ENCODE measurements around the gene MTSS2.

Gene MTSS2

DNA sequence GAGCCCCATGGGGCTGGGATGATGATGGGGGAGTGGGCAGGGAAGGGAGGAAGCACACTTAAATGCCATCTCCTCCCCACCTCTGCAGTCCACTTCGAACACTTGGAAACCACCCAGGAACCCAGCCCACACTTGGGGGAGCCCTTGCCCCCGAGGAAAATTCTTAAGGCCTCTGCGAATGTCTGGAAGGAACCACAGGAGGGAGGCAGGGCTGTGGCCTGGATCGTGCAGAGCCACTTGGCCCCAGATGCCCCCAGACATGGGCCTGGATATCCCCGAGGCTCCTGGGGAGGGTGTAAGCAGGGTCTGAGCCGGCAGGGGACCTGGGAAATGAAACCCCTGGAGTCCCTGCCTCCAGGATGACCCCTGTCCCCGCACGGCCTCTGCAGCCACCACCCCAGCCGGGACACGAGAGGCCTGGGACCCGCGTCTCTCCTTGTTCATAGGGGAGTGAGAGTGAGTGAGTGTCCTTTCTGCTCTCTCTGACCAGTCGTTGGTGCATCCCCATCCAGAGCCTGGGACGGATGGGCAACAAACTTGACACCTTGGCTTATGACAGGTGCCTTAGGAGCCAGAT is 11.8 kb upstream of the MTSS2 start:
- no peak for DNase-seq

GRCh38 chr16:70696952-70697593 is 11.2 kb upstream of the MTSS2 start:
- no peak for DNase-seq

DNA sequence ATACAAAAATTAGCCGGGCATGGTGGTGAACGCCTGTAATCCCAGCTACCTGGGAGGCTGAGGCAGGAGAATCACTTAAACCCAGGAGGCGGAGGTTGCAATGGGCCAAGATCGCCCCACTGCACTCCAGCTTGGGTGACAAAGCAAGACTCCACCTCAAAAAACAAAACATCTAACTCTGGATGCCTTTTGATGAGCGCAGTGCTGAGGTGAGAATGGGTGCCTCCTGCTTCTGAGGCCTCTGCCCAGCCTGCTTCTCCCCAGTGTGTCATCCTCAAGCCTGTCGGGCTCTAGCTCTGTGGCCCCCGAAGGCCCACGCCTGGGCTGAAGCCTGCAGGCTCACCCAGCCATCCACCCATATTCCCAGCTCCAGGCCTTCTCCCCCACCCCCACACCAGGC is 10.5 kb upstream of the MTSS2 start:
- DNase-seq = no peak

DNA sequence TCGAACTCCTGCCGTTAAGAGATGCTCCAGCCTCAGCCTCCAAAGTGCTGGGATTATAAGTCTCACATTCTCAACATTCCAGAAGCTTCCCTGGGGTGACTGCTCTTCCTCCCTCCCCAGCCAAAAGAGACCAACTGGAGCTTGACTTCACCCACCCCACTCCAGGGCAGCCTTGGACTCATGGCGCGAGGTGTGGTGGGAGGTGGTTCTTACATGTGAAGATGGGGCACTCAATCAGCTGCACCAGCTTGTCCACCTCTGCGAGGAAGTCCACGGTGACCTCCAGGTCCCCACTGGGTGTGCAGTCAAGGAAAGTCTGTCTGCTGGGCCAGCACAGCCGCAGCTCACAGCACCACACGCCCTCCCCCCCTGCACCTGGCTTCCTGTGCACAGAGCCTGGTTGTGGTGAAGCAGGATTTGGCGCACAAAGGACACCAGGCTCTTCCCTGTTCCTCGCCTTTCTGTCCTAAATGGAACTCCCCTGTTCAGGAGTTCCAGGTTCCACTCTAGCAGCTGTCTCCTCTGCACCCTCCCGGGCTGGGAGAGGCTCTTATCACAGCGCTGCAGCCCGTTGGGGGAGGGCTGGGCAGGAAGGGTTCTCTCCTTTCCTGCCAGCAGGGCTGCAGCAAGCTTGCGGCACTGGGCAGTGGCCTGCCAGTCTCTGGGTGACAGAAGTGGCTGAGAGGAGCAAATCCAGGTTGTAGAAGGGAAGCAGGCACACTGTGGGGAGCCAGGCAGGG is 9.6 kb upstream of the MTSS2 start:
- DNase-seq = no peak

GRCh38 chr16:70694868-70695218 is 9.0 kb upstream of the MTSS2 start:
- DNase-seq = no peak

DNA sequence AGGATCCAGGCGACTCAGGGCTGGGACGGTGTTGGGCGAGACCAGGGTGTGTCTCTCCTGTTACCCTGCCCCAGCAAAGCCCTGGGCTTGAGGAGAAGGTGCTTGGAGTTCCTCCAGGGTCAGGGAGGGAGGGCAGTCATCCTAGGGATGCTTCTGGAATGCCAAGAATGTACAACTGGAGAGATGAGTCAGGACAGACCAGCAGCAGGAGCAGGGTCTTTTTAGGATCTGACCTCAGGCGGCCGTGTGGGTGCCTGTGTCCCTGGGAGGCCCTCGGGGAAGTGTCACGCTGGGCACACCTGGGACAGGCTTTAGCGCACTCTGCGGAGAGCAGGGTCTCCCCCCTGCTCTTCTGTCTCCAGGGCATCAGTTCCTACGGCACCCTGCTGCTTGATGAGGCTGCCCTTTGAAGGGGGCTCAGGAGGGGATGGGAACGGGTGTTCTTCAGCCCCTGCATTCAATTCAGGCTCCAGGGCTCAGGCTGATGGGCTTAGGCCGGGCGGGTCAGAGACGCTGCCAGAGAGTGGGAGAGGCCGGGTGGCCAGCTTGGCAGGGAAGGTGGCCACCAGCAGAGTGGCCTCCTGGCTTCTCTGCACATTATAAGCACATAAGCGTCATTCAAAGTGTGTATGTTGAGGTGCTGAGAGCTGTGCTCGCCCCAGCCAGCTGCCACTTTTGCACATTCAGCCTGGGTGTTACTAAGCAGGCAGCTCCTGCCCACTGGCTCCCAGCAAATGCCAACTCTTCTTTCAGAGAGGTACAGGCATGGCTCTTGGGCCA is 8.4 kb upstream of the MTSS2 start:
- DNase-seq = no peak

DNA sequence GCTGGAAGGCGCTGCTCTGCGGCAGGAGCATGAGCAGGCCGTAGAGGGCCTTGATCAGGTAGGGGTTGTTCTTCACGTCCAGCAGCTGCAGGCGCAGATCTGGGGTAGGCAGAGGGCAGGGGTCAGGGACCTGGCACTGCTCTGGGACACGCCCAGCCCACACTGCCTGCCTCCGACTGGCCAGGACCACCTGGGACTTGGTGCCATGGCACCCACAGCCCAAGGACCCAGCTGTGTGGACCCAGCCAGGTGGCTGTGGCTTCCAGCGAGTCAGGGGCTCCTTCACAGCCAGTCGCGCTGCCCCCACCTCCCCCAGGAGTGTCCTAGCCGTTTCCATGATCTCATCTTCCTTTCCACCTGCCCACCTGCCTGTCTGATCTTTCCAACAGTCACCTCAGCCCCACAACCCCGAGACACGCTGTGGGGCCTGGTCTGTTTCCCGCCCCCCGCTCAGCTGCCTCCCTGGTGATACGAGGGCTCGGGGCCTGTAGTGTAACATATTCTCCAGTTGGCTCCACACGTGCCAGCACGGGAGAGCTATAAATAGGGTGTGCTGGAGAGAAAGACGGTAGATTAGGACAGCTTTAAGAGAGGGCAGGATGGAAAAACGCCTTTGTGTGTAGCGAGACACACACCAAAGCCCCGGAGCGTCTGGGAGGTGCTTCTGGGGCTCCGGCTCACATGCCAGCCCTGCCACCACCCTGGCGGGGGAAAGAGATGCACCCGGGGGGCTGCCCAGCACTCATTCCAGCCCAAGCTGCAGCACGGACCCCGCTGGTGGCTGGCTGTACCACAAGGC is 7.2 kb upstream of the MTSS2 start:
- DNase-seq = no peak

GRCh38 chr16:70692130-70692872 is 6.4 kb upstream of the MTSS2 start:
- no peak for DNase-seq

DNA sequence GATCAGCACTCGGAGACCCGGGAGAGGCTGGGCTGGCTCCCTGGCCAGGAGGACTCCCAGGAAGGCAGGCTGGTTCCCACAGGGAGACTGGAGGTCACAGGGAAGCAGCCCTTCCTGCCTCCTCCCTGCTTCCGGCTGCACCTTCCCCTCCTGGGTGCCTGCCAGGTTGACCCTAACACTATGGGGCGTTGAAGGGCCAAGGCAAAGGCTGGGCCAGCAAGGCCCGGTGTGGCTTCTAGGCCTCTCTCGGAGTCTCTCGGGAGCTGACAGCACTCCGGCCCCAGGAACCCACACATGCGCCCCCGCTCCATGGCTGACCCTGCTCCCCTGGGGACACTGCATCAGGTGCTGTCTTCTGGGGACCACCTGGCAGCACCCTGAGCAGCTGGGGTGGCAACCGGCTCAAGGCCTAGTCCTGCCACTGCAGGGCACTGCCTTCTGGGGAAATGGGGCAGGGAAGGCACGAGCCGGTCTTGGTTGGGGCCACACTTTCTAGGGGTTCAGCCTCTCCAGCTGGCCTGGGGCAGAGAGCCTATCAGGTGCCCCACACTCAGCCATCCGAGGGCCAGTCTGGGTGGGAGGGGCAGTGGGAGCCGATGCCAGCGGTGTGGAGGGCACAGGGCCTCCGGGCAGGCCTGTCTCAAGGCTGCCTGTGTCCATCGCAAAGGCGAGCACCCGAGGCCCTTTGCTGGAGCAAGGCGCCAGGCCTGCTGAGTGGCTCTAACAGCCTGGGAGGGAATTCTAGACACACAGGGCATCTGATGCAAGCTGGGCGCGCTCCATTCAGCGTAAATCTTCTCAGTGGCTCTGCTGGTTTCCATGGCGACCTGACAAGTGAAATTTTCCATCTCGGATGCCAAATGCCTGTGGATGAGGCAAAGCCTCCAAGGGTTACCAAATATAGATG is 5.6 kb upstream of the MTSS2 start:
- no peak for DNase-seq

GRCh38 chr16:70689970-70690891 is 4.4 kb upstream of the MTSS2 start:
- DNase-seq = no peak

GRCh38 chr16:70689035-70689969 is 3.4 kb upstream of the MTSS2 start:
- no peak for DNase-seq

GRCh38 chr16:70688246-70688742 is 2.4 kb upstream of the MTSS2 start:
- no peak for DNase-seq

DNA sequence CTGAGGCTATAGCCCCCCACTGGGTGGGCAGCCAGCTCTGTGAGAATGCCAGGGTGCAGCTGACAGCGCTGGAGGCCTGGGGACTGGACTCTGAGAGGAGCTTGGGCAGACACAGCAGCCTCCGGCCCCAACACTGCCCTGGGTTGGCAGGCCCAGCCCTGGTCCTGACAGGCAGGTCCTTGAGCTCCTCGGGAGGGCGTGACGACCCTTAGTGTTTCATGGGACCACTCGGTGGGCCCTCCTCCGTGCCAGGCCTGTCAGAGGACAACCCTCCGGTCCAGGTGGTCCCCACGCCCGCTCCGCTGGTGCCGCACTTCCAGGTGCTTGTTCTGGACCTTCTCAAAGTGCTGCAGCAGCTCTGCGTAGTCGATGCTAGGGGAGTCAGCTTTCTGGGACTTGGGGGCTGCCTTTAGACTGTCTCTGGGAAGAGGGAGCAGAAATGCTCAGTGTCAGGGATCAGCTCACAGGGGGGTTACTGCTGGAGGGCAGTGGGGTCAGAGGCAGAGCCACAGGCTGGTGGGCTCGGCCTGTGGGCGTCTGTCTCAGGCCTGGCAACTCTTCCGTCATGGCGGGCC is 1.9 kb upstream of the MTSS2 start:
- DNase-seq = no peak

- no peak for DNase-seq
These were observed 1.3 kb upstream of the MTSS2 start for GRCh38 chr16:70687102-70687511.

DNA sequence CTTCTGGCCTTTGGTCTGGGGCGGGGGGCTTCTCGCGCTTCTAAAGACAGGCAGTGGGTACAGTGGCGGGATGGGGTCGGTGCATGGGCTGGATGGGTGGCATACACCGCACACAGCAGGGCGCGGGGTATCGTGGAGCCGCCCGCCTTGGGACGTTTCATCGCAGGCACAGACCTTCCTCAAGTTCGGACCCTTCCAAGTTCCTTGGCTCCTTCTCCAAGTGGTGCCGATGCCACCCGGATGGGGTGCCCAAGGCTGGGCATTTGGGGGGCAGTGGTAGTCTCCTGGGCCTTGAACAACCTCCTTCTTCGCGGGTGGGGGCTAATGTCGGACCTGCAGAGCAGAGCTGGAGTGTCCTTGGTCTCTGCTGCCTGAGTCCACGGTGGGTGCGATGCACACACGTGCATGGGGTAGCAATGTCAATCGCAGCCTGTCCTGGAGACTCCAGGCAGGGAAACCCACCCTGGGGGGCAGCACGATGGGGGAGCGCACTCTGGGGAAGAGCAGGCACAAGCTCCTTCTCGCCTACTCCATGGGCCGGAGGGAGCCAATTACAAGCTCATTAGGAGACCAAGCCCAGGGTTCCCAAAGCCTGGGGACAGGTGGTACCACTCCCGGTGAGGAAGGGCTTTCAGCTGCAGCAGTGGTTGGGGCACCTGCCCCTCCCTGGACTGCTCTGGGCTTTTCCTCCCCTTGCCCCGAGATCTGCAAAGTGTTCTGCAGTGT is 686 bp upstream of the MTSS2 start:
- no peak for DNase-seq

DNA sequence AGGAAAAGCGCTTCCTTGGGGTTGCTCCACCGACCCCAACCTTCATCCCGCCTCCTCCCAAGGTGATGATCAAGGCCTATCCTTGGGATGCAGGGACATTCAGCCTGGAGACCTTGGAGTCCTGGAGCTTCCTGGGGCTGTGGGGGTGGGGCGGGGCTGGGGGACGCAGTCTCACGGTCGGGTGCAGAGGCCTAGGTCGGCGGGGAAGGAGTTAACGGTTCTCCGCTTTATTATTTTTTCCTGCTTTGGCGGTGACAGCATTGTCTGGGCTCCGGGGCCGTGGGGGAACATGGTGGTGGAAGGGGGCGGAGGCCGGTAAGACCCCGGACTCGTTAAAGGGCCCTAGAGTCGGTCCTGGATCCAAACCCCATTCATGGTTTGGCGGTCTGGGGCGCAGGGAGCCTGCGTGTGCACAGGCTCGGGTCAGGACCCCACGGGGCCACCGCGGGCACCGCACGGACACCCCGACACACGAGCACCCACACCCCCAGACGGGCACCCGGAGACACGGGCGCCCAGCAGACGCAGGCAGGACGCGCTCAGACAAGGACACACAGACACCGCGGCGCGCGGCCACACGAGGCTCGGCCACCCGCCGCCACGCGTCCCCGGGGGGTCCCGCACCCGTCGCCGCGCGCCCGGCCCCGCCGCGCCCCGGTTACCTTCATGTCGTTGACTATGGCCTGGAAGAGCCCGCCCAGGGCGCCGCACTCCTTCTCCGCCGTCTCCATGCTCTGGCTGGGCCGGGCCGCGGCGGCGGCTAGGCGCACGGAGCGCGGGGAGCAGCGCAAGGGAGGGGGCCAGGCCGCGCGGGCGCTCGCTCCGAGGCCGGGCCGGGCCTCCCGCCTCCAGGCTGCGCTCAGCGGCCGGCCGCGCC is 554 bp downstream of the MTSS2 start:
- DNase-seq = no peak
